Testis (tissue), 2 donors: ENCODE measurements around the gene MRM2.

Experiments used
- POLR2A ChIP-seq: fragments of 450-650 bp; IDR thresholded peaks from one replicate; pipeline ENCODE4 v1.6.1; 2017; ENCODE audit warnings: antibody characterized with exemption, mild to moderate bottlenecking, moderate library complexity
- TF ChIP-seq, protein P1 (sequence below), 3 experiments: fragments of 450-650 bp in 2 of 3; fragments of 200-600 bp in 1 of 3; sonication (generic) in 1 of 3; IDR thresholded peaks; one replicate each; pipeline ENCODE4 v1.5.1; 2016 to 2019; ENCODE audit warnings: antibody characterized with exemption in 3 of 3, mild to moderate bottlenecking in 2 of 3, moderate library complexity in 1 of 3

DNA sequence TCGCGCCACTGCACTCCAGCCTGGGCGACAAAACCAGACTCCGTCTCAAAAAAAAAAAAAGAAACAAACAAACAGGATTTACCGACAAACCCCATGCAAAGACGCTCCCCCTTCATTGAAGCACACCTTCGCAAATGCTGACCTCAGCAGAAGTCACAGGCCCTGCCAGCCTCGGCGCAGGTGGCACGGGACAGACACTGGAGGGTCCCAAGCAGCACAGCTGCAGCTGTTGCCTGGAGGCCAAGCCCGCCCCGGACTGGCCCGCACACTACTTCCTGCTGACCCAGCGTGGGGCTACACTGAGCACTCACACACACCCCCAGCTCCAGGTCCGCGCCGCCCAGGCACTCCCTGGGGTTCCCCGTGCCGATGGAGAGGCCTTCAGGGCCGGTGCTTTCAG lies 41.1 kb upstream of the MRM2 start:
- TF ChIP-seq, protein P1, sequence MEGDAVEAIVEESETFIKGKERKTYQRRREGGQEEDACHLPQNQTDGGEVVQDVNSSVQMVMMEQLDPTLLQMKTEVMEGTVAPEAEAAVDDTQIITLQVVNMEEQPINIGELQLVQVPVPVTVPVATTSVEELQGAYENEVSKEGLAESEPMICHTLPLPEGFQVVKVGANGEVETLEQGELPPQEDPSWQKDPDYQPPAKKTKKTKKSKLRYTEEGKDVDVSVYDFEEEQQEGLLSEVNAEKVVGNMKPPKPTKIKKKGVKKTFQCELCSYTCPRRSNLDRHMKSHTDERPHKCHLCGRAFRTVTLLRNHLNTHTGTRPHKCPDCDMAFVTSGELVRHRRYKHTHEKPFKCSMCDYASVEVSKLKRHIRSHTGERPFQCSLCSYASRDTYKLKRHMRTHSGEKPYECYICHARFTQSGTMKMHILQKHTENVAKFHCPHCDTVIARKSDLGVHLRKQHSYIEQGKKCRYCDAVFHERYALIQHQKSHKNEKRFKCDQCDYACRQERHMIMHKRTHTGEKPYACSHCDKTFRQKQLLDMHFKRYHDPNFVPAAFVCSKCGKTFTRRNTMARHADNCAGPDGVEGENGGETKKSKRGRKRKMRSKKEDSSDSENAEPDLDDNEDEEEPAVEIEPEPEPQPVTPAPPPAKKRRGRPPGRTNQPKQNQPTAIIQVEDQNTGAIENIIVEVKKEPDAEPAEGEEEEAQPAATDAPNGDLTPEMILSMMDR (IDR thresholded peaks at IDR 0.05): no peak
- no peak for TF ChIP-seq POLR2A
